ENCODE results near the gene GRIK3. TPM values are rescaled to one million over a fixed set of nuclear protein-coding genes. Genes with fewer than 3 reads are reported as not detected.

GRIK3 gene
- total RNA-seq, 4 donors from 2014 or later, result 0.13 to 0.42 (median 0.15) TPM; not detected in 1

DNA sequence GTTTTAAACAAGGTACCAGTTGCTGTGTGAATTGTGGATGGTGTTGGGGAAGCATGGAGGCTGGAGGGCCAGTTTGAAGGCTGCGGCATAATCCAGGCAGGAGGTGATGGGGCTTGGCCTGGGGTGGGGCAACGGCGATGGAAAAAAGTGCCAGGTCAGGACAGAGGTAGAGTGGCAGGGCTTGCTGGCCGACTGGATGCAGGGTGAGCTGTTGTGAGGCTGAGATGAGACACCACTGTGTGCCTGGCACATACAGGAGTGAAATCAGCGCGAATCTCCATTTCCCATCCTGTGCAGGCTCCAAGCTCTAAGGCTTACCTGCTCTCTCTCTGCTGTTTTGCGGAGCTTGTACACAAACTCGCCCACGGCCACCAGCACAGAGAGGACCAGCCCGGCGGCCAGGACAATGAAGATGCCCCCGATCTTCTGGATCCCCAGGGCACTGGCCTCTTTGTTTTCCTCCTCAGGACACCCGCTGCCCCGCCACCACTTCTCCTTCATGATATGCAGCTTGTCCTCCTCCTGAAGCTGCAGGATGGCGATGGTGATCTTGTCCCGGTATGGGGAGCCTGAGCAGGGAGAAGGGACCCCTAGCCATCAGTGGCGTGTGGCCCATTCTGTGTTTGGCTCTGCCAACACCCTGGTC lies 229.5 kb downstream of the GRIK3 start:
- no peak for DNase-seq
- Histone ChIP-seq H3K36me3 (no peaks in the 10 kb centered on the region), H3K4me3 (replicated peaks in 1 of 3) (no peak overlapping the region), H3K4me1 (no peaks in the 10 kb centered on the region), H3K9me3 (no peaks in the 10 kb centered on the region), H3K27me3 (no peaks in the 10 kb centered on the region), H3K27ac (no peak overlapping the region)
- intact Hi-C loops (cut with DNase I), result no loop called here
- TF ChIP-seq, protein P1, sequence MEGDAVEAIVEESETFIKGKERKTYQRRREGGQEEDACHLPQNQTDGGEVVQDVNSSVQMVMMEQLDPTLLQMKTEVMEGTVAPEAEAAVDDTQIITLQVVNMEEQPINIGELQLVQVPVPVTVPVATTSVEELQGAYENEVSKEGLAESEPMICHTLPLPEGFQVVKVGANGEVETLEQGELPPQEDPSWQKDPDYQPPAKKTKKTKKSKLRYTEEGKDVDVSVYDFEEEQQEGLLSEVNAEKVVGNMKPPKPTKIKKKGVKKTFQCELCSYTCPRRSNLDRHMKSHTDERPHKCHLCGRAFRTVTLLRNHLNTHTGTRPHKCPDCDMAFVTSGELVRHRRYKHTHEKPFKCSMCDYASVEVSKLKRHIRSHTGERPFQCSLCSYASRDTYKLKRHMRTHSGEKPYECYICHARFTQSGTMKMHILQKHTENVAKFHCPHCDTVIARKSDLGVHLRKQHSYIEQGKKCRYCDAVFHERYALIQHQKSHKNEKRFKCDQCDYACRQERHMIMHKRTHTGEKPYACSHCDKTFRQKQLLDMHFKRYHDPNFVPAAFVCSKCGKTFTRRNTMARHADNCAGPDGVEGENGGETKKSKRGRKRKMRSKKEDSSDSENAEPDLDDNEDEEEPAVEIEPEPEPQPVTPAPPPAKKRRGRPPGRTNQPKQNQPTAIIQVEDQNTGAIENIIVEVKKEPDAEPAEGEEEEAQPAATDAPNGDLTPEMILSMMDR (IDR thresholded peaks at IDR 0.05), result no peak
- TF ChIP-seq POLR2A (IDR thresholded peaks at IDR 0.05), result no peak
- WGBS, 2 donors, result 92 to 93% methylated on average over 17 of the region's 17 CpGs

DNA sequence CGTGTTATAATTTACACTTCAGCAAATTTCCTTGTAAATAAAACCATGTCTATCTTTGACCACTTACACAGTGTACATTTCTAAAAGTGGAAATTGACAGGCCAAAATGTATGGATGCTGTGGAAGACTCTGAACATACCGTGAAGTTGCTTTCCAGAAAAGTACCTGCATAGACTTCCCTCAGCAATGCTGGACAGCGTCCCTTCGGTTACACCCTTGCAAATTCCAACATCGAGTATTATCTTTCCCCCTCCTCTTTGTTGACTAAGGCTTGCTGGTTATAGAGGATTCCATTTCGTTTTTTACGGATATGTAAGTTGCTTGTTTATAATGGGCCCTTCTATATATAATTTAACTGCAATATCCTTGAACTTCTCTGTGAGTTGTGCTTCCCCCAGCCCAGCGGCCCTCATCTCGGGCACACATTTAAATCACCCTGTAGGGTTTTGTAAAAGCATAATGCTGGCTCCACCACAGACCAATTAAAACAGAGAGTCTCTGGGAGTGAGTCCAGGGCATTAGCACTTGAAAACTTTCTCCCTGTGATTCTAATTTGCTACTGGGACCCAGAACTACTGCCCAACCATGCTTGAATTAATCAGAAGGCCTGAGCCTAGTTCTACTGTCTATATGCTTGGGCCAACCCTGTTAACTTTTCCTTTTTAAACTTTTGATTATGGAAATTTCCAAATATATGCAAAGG lies 230.3 kb downstream of the GRIK3 start:
- H3K4me1 ChIP-seq, result no peaks in the 10 kb centered on the region
- H3K36me3 ChIP-seq, result no peaks in the 10 kb centered on the region
- no peak overlapping the region for H3K4me3 ChIP-seq (replicated peaks in 1 of 3)
- TF ChIP-seq POLR2A (IDR thresholded peaks at IDR 0.05), result no peak
- TF ChIP-seq, protein P1 (IDR thresholded peaks at IDR 0.05), result no peak
- 57 to 58% methylated on average over 9 of the region's 9 CpGs for WGBS, 2 donors
- no peaks in the 10 kb centered on the region for H3K9me3 ChIP-seq
- intact Hi-C loops (cut with DNase I), result no loop called here
- no peak for DNase-seq
- no peak overlapping the region for H3K27ac ChIP-seq
- no peaks in the 10 kb centered on the region for H3K27me3 ChIP-seq

DNA sequence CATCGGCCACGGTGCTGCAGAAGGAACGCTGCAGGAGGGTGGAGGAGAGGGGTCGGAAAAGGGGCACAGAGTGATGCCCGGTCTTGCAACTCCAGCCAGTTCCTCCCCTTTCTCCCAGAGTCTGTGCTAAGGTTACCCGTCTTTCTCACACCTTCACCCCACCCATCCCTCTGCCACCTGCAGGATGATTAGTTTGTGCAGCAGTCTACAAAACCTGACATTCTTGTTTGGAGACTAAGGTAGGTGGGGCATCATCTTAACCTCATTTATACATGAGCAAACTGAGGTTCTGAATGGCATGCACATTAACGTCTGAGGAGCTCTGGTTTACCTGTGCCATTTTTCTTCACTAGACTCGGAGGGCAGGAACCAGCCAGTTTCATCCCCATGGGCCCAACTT lies 232.3 kb downstream of the GRIK3 start:
- TF ChIP-seq, protein P1 (IDR thresholded peaks at IDR 0.05), result no peak
- TF ChIP-seq POLR2A (IDR thresholded peaks at IDR 0.05), result no peak
- WGBS, 2 donors, result 84 to 87% methylated on average over 8 of the region's 8 CpGs
- no peaks in the 10 kb centered on the region for H3K27me3 ChIP-seq
- no peaks in the 10 kb centered on the region for H3K9me3 ChIP-seq
- intact Hi-C loops (cut with DNase I), result no loop called here
- H3K36me3 ChIP-seq, result no peaks in the 10 kb centered on the region
- no peaks in the 10 kb centered on the region for H3K4me1 ChIP-seq
- no peak overlapping the region for H3K27ac ChIP-seq
- DNase-seq, result no peak
- no peak overlapping the region for H3K4me3 ChIP-seq (replicated peaks in 1 of 3)

DNA sequence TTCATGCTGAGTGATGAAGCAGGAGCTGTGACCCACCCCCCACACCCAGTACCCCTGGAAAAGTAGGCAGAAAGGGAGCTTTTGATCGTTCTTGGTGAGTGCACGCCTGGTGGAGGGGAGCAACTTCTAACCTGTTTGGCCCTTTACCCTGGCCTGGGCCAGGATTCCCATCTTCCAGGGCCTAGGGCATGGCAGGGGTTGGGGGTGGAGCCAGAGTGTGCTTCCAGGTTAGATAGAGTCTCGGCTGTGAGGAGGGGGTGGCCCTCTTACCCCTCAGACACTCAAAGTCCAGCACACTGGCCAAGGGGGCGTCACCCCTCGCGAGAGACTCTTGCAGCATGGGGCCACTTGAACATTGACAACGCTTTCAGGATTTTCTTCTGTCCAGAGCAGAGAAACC lies 236.6 kb downstream of the GRIK3 start:
- 42% methylated on average over 7 of the region's 7 CpGs; no CpG with 5 or more reads in 1 of the 2 donors for WGBS, 2 donors
- no peaks in the 10 kb centered on the region for H3K36me3 ChIP-seq
- no peak overlapping the region for H3K4me3 ChIP-seq (replicated peaks in 1 of 3)
- intact Hi-C loops (cut with DNase I), result no loop called here
- no peaks in the 10 kb centered on the region for H3K9me3 ChIP-seq
- H3K27ac ChIP-seq, result no peak overlapping the region
- no peak for TF ChIP-seq POLR2A (IDR thresholded peaks at IDR 0.05)
- TF ChIP-seq, protein P1 (IDR thresholded peaks at IDR 0.05), result no peak
- DNase-seq, result no peak
- no peaks in the 10 kb centered on the region for H3K27me3 ChIP-seq
- H3K4me1 ChIP-seq, result no peaks in the 10 kb centered on the region

DNA sequence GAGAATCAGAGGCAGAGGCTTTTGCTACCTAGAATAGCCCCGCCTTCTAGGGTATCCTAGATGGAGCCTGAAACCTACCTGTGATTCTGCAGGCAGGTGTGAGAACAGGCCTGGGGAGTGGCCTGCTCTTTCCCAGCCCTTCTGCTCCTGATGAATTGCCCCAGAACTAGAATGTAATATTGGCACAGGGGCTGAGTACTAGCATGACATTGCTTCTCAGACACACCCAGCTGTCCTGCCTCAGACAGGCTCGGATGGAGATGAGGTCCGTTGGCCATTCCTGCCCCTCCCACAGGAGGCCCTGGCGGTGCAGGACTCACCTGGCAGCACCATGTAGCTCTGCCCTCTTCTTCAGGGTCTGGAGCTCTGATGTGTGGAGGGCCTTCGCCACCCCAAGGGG lies 237.6 kb downstream of the GRIK3 start:
- no peaks in the 10 kb centered on the region for H3K4me1 ChIP-seq
- H3K27ac ChIP-seq, result no peak overlapping the region
- H3K27me3 ChIP-seq, result no peaks in the 10 kb centered on the region
- DNase-seq, result no peak
- no peaks in the 10 kb centered on the region for H3K9me3 ChIP-seq
- H3K4me3 ChIP-seq (replicated peaks in 1 of 3), result no peak overlapping the region
- TF ChIP-seq, protein P1 (IDR thresholded peaks at IDR 0.05), result no peak
- TF ChIP-seq POLR2A (IDR thresholded peaks at IDR 0.05), result no peak
- WGBS, 2 donors, result 63 to 80% methylated on average over 5 of the region's 5 CpGs
- intact Hi-C loops (cut with DNase I), result no loop called here
- H3K36me3 ChIP-seq, result no peaks in the 10 kb centered on the region
